ENCODE data around the gene CACNA1G. TPM values are rescaled to one million over a fixed set of nuclear protein-coding genes. Genes with fewer than 3 reads are reported as not detected.
A peak's percentile ranks its signal among the peaks of the same experiment; 100 is the strongest.

CACNA1G gene
- total RNA-seq, 1 donor from 2014 or later: 1.1 TPM

- H3K27ac Mint-ChIP-seq (ENCODE audit: unreplicated experiment): no peak overlapping the region
- no peaks in the 10 kb centered on the region for H3K36me3 Mint-ChIP-seq (ENCODE audit: low read depth)
- peaks cover 13% of the 10 kb centered on the region for H3K4me1 Mint-ChIP-seq
- H3K4me3 Mint-ChIP-seq: no peak overlapping the region
- no peak for DNase-seq (ENCODE audit: low read depth, low spot score)
- no peaks in the 10 kb centered on the region for H3K9me3 Mint-ChIP-seq
- peaks cover 80% of the 10 kb centered on the region for H3K27me3 Mint-ChIP-seq (ENCODE audit: low read depth)
- TF ChIP-seq CTCF (conservative IDR thresholded peaks at IDR 0.05): peak; percentile 70
Observed at GRCh38 chr17:50630524-50631194, 70.1 kb downstream of the CACNA1G start.

GRCh38 chr17:50631195-50631907 lies 70.8 kb downstream of the CACNA1G start:
- DNase-seq (ENCODE audit: low read depth, low spot score): no peak
- peaks cover 13% of the 10 kb centered on the region for H3K4me1 Mint-ChIP-seq
- no peak overlapping the region for H3K4me3 Mint-ChIP-seq
- H3K36me3 Mint-ChIP-seq (ENCODE audit: low read depth): no peaks in the 10 kb centered on the region
- no peak overlapping the region for H3K27ac Mint-ChIP-seq (ENCODE audit: unreplicated experiment)
- H3K9me3 Mint-ChIP-seq: no peaks in the 10 kb centered on the region
- peaks cover 85% of the 10 kb centered on the region for H3K27me3 Mint-ChIP-seq (ENCODE audit: low read depth)
- no peak for TF ChIP-seq CTCF (conservative IDR thresholded peaks at IDR 0.05)

- Mint-ChIP-seq H3K4me3 (no peak overlapping the region), H3K4me1 (peaks cover 13% of the 10 kb centered on the region), H3K36me3 (ENCODE audit: low read depth) (no peaks in the 10 kb centered on the region), H3K27me3 (ENCODE audit: low read depth) (peaks cover 92% of the 10 kb centered on the region), H3K27ac (ENCODE audit: unreplicated experiment) (no peak overlapping the region), H3K9me3 (no peaks in the 10 kb centered on the region)
- no peak for TF ChIP-seq CTCF (conservative IDR thresholded peaks at IDR 0.05)
- DNase-seq (ENCODE audit: low read depth, low spot score): no peak
Observed at GRCh38 chr17:50631908-50632571, 71.5 kb downstream of the CACNA1G start.

- Mint-ChIP-seq H3K36me3 (ENCODE audit: low read depth) (no peaks in the 10 kb centered on the region), H3K4me3 (no peak overlapping the region), H3K27me3 (ENCODE audit: low read depth) (peaks cover 94% of the 10 kb centered on the region), H3K27ac (ENCODE audit: unreplicated experiment) (no peak overlapping the region), H3K9me3 (no peaks in the 10 kb centered on the region), H3K4me1 (peaks cover 9% of the 10 kb centered on the region)
- TF ChIP-seq CTCF (conservative IDR thresholded peaks at IDR 0.05): no peak
- DNase-seq (ENCODE audit: low read depth, low spot score): no peak
Observed at GRCh38 chr17:50632637-50633036, 72.1 kb downstream of the CACNA1G start.

- Mint-ChIP-seq H3K27me3 (ENCODE audit: low read depth) (peaks cover 95% of the 10 kb centered on the region), H3K4me1 (peaks cover 3% of the 10 kb centered on the region), H3K36me3 (ENCODE audit: low read depth) (no peaks in the 10 kb centered on the region), H3K9me3 (no peaks in the 10 kb centered on the region), H3K27ac (ENCODE audit: unreplicated experiment) (no peak overlapping the region), H3K4me3 (peak overlapping the region; percentile 8)
- TF ChIP-seq CTCF (conservative IDR thresholded peaks at IDR 0.05): no peak
- no peak for DNase-seq (ENCODE audit: low read depth, low spot score)
Observed at GRCh38 chr17:50633683-50634082, 73.2 kb downstream of the CACNA1G start.
